Fibroblast of the aortic adventitia (primary cell): Measurements from ENCODE around the gene TCN2. TPM values are rescaled to one million over a fixed set of nuclear protein-coding genes. Genes with fewer than 3 reads are reported as not detected.

ENCODE experiments used
- DNase-seq: peaks from one replicate; pipeline ENCODE4 v3.0.0-alpha.2; 2010; ENCODE audit warnings: low read depth
- H3K4me3 ChIP-seq: 2 replicates; pipeline ENCODE4 v1.5.1; 2011; ENCODE audit warnings: low read depth, mild to moderate bottlenecking, control low read depth, low read length, moderate library complexity
- total RNA-seq: library from RNA; depleted of rRNA; stranded (reverse); fragments of >200 nt; gene quantifications from 2 replicates; pipeline ENCODE4 v1.2.3, GENCODE V29; 2012; ENCODE audit warnings: low replicate concordance
- TF ChIP-seq, protein P1 (sequence below): IDR thresholded peaks from 2 replicates; pipeline ENCODE4 v1.5.1; 2011; ENCODE audit warnings: mild to moderate bottlenecking, low read length, control low read depth, inconsistent platforms; ENCODE audit not compliant: insufficient read depth

The TCN2 gene
- total RNA-seq, 1 donor = 13.9 TPM

DNA sequence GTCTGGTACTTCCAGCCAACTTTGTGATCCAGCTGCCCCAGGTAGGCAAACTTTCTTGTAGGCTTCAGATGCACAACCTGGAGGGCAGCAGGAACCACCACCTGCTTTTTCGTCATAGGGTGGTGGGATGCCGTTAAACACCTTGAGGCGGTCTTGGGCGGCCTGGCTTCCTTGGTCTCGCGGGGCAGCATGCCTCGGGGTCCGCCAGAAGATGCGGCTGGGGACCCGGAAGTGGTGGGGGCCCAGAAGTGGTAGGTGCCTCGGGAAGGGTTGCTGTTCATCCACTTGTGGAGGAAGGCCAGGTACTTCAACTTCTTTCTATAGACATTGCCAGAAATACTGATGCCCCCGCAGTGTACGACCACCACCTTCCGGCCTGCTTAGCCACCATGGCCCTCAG is 47.4 kb downstream of the TCN2 start:
- TF ChIP-seq, protein P1, sequence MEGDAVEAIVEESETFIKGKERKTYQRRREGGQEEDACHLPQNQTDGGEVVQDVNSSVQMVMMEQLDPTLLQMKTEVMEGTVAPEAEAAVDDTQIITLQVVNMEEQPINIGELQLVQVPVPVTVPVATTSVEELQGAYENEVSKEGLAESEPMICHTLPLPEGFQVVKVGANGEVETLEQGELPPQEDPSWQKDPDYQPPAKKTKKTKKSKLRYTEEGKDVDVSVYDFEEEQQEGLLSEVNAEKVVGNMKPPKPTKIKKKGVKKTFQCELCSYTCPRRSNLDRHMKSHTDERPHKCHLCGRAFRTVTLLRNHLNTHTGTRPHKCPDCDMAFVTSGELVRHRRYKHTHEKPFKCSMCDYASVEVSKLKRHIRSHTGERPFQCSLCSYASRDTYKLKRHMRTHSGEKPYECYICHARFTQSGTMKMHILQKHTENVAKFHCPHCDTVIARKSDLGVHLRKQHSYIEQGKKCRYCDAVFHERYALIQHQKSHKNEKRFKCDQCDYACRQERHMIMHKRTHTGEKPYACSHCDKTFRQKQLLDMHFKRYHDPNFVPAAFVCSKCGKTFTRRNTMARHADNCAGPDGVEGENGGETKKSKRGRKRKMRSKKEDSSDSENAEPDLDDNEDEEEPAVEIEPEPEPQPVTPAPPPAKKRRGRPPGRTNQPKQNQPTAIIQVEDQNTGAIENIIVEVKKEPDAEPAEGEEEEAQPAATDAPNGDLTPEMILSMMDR = no peak
- no peak overlapping the region for H3K4me3 ChIP-seq
- no peak for DNase-seq

DNA sequence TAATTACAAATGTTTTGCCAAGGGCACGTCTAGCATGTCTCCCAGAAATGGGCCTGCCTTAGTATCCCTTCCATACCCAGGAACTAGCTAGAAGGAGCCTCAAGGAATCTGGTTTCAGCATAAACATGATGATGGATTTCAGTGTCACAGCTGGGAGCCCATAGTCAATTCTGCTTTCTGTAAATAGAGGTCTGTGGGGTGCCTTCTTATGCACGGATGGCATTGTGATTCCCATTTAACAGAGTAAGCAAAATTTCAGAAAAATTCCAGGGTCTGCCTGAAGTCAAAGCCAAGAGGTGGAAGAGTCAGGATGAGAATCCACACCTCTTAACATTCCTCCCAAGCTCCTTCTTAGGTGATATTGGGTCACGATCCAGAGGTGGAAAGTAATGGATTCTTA is 48.6 kb downstream of the TCN2 start:
- TF ChIP-seq, protein P1 = no peak
- DNase-seq = no peak

DNA sequence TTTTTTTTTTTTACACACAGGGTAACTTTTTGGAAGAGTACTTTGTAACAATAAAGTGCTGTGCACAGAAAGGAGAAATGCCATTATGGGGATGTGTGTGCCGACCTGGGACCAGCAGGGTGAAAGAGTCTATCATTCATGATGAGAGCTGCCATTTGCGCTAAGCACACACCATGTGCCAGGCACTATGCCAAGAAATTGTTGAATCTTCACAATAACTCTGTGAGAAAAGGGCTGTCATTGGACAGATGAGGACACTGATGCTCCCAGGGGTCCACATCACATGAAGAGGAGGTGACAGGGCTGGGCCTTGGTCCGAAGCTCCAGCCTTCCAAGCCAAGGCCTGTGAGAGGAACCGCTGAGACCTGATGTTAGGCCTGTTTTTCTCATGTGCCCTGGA is 55.1 kb downstream of the TCN2 start:
- no peak overlapping the region for H3K4me3 ChIP-seq
- TF ChIP-seq, protein P1 = no peak
- DNase-seq = no peak

More for the DNA sequence above, 48.6 kb downstream of the TCN2 start:
- H3K4me3 ChIP-seq = no peak overlapping the region

DNA sequence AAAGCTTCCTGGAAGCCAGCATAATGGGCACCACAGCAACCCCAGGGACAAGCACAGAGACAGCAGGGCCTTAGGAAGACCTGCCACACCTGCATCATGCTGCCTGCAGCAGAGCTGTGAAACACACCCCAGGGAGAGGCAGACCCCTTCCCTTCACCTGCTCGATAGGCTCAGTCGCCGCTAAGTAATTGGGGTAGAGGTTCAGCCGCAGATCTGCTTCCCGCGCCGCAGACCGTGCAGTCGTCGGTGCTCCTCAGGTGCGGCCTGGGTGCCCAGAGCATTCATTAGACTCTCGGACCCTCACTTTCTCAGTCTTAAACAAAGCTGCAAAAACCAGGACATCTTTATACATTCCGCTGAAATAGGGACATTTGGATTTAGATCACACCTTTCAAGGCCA is 57.8 kb downstream of the TCN2 start:
- TF ChIP-seq, protein P1 = no peak
- no peak overlapping the region for H3K4me3 ChIP-seq
- DNase-seq = no peak

DNA sequence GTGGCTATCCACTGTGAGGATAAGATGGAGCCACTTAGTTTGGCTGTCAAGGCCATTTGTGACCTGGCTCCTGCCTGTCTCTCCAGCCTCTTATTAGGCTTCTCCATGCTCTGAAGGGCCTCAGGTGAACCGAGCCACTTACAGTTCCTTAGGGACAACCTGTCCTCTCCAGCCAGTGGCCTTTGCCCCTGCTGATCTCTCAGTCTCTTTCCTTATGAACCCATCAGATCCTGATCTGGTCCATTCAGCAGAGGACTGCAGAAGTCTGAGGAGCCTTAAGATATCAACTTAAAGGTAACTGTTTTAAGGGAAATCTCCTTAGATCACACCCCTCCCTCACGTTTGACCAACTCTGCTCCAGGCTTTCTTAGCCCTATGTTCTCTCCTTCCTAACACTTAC is 58.3 kb downstream of the TCN2 start:
- no peak for DNase-seq
- TF ChIP-seq, protein P1 = no peak
- no peak overlapping the region for H3K4me3 ChIP-seq

DNA sequence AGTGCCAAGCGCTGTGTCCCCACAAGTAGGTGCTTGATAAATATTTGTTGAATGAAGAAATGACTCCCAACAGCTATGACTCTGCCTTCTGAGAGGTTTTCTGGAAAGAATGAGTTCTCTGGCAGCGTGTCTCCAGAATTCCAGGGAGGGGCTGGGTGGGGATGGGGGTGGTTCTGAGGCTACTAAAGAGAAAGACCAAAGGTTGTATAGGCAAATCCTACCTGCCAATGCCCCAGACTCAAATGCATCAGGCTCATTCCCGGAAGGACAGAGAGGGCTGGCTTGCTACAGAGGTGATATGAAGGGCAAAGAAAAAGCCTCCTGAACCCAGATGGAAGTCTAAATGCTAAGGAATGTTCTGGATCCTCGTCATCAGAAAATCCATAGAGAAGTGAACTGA is 58.8 kb downstream of the TCN2 start:
- DNase-seq = no peak
- H3K4me3 ChIP-seq = no peak overlapping the region
- TF ChIP-seq, protein P1 = no peak

DNA sequence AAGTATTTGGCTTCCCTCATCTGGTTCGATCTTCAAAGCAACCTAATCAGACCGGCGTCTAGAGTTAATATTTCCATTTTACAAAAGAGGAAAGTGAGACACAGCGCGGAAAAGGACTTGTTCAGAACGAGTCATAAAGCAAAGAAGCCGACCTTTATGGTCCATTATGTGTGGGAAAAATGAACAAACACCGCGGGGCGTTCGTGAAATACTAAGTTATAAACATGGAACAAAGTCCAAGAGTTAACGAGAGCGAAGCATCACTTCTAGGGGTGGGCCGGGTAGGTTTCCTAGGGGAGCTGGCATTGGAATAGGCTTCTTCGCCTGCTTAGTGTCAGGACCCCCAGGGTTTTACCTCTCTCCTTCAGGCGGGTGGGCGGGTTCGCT is 60.1 kb downstream of the TCN2 start:
- peak; percentile 21 for DNase-seq
- H3K4me3 ChIP-seq = peak overlapping the region; percentile 89
- TF ChIP-seq, protein P1 = no peak
